Endometrium (tissue), 2 donors: ENCODE data around the gene PRICKLE2.

Experiments
- FAIRE-seq: peaks from 2 replicates; lab custom pipeline; 2012; peaks lifted over from hg19 to GRCh38; lab: Jason Lieb, UNC
- donor health status: control.
- donor health status: control.

Gene PRICKLE2

DNA sequence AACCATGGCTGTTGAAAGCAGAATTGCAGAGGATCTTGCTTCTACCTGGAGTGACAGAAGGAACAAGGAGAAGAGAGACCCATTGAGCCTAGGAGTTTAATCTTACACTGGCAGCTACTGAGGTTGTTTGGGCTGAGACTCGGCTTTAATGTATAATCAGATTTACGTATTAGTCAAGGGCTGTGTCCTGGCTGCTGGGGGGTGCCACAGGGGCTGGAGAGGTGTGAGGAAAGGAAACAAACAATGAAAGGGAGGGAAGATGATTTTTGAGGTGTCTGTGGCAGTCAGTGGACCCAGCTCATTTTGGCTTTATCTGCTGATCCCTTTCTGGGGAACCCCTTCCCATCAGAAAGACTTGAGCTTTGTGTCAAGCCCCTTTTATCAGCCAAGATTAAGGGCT, 95.7 kb downstream of the PRICKLE2 start:
- no peak for FAIRE-seq

DNA sequence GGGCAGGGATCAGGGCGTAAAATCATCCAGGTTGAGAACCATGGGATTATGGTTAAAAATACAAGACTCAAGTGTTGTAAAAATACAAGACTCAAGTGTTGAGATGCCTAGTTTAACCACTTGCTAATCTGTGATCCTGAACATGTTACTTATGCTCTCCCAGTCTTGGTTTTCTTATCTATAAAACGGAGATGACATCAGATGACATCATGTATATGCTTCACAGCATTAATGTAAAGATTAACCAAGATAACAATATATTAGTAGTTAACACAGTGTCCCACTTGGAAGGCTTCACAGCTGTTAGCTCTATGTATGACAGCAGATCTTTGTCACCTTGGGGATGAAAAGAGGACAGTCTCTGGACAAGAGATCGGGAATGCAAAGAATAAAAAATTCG, 96.2 kb downstream of the PRICKLE2 start:
- no peak for FAIRE-seq

GRCh38 chr3:64125561-64125960, 99.7 kb downstream of the PRICKLE2 start:
- no peak for FAIRE-seq

- FAIRE-seq: no peak
Observed at GRCh38 chr3:64123931-64124330, 101.3 kb downstream of the PRICKLE2 start.

- FAIRE-seq: no peak
Observed at GRCh38 chr3:64122476-64122875, 102.8 kb downstream of the PRICKLE2 start.

DNA sequence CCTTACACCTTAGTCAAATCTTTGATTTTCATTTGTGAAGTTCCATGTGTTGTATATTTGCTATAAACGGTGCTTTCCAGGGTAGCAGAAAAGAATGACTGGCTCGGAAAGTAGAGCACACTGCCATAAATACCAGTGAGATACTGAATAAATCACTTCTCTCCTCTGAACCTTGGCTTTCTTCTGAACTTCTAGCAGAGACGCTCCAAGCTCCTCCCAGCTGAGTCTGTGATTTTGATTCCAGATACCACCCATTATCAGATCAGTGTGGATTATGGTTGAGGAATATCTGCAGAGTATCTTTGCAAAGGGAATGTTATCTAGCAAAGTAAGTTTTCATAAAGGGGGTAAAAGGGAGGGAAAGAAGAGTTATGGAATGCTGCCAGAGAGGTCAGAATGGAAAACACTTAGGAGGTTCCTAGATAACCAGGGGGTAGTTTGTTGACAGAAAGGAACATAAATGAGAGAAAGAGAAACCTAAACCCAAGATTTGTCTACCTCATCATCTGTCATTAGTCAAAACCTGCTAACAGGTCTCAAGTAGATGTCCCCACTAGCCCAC, 103.4 kb downstream of the PRICKLE2 start:
- no peak for FAIRE-seq

DNA sequence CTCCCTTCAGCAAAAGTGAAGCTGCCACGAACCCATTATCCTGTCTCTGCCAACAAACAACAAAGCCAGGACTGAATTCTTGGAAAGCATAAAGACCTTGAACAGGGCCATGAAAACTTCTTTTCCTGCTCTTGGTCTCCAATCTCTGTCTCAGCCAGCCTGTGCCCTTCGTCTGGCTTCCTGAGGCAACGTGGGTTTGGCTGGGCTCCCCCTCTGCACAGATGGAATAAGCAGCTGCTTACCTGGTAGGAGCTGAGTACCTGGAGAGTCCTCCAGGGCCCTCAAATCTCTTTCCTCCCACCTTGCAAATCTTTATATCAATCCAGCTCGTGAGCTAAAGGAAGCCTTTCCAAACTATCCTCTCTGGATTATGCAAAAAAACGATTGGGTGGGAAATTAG, 104.4 kb downstream of the PRICKLE2 start:
- no peak for FAIRE-seq

- FAIRE-seq: no peak
Observed at GRCh38 chr3:64117483-64117882, 107.8 kb downstream of the PRICKLE2 start.

GRCh38 chr3:64114651-64115050, 110.6 kb downstream of the PRICKLE2 start:
- FAIRE-seq: no peak

DNA sequence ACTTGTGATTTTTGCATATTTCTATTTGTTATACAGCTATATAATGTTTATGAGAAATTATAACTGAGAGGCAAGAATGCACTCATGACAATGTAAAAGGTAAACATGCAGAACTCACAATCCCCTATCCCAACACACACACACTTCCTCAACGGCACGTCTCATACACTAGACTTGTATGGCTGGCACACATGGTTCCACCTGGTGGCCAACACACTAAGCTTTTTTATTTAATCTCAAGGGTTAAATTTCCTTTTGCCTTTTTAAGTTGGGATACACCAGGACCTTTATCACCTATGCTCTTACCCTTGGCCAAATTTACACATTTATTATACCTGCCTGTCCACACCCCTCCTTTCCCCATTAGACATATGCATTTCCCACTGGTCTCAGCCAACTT, 113.4 kb downstream of the PRICKLE2 start:
- FAIRE-seq: no peak

- FAIRE-seq: no peak
Observed at GRCh38 chr3:64111083-64111482, 114.2 kb downstream of the PRICKLE2 start.

- no peak for FAIRE-seq
Observed at GRCh38 chr3:64110071-64110470, 115.2 kb downstream of the PRICKLE2 start.

- FAIRE-seq: no peak
Observed at GRCh38 chr3:64109438-64109837, 115.8 kb downstream of the PRICKLE2 start.

DNA sequence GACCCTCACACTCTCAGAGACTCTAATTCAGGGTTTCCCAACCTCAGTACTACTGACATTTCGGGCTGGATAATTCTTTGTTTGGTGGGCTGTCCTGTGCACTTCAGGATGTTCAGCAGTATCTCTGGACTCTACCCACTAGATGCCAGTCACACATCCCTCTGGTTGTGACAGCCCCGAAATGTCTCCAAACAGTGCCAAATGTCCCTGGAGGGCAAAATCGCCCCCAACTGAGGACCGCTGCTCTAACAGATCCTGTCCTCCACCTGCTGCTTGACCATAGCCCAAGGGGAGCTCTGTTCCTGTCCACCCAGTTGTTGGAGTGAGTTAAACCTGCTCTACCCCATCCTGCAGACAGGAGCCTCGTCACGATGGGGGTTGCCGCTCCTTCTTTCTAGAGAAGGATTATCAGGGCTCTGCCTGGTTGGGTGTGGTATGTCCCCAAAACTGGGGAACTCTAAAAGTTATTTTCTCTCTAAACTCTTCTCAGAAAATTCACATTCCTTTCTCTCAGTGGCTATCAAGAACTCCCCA, 116.4 kb downstream of the PRICKLE2 start:
- no peak for FAIRE-seq

DNA sequence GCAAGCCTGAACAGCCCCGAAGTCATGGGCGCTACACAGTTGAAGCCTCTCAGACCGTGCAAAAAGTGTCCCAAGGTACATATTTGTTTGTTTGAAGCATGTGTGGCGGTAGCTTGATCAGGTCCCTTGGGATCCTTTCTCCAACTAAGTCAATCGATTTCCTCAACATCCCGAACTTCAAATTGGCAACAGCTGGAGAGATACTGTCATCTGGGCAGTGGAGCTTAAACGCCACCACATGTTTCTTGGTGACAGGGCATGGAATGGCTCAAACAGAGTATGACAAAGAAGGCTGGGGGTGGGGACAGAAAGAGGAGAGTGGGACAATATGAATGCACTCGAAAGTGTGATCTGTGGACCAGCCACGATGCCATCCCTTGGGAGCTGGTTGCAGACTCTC, 117.0 kb downstream of the PRICKLE2 start:
- no peak for FAIRE-seq

GRCh38 chr3:64107190-64107589, 118.1 kb downstream of the PRICKLE2 start:
- no peak for FAIRE-seq

GRCh38 chr3:64105816-64106215, 119.5 kb downstream of the PRICKLE2 start:
- FAIRE-seq: no peak

DNA sequence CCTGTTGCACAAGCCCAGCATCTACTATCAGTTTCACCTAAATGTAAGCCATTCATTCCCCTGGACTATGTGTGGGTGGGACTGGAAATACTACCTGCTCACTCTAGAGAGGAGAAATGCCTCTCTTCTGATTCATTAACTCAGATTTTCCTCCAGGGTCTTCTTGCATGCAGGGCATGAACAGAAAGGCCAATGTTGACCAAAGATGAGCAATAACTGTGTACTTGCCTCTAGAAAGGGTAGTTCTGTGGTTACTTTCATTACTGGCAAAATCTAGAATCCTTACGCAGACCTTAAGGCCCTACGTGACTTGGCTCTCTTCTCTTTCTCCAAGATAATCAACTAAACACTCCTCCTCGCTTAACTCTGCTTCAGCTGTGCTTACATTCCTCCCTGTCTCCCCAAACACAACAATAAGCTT, 120.6 kb downstream of the PRICKLE2 start:
- FAIRE-seq: no peak

DNA sequence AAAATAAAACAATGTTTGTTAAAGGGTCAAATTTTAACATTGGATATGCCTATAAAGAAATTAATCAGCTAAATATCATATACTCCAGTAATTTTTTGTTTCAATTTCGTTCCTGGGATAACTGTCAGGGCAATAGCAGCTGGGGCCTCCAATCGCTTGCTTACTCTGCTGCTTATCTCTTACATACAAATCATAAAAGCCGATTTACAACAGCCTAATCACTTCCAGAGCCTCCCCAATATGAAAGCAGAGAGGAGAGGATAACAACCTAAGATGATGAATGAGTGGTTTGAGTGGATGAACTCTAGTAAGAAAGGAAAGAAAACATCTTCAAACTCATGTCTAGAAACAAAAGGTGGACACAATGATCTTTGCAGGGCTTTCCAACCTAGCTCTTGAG, 121.3 kb downstream of the PRICKLE2 start:
- FAIRE-seq: peak; percentile 94

DNA sequence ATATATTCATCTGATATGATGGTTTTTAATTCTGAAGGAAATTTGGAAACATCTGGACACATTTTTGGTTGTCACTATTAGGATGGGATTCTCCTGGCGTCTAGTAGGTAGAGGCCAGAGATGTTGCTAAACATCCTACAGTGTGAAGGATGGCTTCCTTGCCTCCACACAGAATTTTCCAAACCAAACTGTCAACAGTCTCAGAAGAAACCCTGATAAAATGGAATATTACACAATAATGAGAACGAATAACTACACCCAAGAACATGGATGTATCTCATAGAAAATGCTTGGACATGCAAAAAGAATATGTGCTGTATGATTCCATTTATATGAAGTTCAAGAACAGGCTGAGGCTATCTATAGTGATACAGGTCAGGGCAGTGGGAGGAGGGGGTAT, 122.1 kb downstream of the PRICKLE2 start:
- no peak for FAIRE-seq

DNA sequence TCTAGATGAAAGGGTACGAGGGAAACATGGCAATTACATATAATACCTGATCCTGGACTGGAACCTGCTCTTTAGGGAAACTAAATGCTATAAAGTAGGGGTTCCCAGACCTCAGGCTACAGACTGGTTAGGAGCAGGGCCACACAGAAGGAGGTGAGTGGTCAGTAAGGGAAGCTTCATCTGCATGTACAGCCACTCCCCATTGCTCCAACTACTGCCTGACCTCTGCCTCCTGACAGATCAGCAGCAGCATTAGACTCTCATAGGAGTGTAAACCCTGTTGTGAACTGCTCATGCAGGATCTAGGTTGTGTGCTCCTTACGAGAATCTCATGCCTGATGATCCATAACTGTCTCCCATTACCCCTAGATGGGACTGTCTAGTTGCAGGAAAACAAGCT, 123.1 kb downstream of the PRICKLE2 start:
- FAIRE-seq: no peak

GRCh38 chr3:64099316-64099715, 126.0 kb downstream of the PRICKLE2 start:
- FAIRE-seq: no peak

- no peak for FAIRE-seq
Observed at GRCh38 chr3:64098670-64099069, 126.6 kb downstream of the PRICKLE2 start.

DNA sequence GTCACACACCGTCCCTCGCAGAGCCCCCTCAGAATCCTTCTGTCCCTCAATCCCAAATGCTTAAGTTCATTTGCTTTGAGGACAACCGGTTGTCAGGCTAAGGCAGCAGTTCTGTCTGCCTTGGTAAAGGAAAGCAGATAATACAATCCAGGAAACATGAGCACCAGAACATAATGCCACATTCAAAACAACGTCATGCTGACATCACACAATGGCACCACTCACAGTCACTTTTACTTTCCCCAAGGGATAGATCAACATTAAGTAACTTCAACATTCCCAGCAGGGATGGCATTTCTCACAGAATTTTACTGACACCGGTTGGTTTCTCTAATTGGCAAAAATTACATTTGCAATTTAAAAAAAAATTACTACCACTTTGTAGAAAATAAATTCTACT, 127.3 kb downstream of the PRICKLE2 start:
- FAIRE-seq: no peak

- FAIRE-seq: no peak
Observed at GRCh38 chr3:64095802-64096201, 129.5 kb downstream of the PRICKLE2 start.
